Transverse colon (tissue), 4 donors: Measurements from ENCODE around the gene SPATA45.

Experiments
- EP300 ChIP-seq: sonication (generic); formaldehyde crosslinking; IDR thresholded peaks from one replicate; pipeline ENCODE4 v1.6.1; 2017; ENCODE audit warnings: antibody characterized with exemption, low read depth
- POLR2A ChIP-seq: fragments of 450-650 bp; IDR thresholded peaks from one replicate; pipeline ENCODE4 v1.6.1; 2016; ENCODE audit warnings: antibody characterized with exemption, mild to moderate bottlenecking, moderate library complexity
- POLR2AphosphoS5 ChIP-seq, 3 donors: sonication (generic); formaldehyde crosslinking; IDR thresholded peaks; one replicate each; pipeline ENCODE4 v1.6.1; 2016; ENCODE audit warnings: antibody characterized with exemption in 3 of 3
- TF ChIP-seq, protein P1 (sequence below), 5 experiments: fragments of 200-600 bp in 3 of 5; fragments of 450-650 bp in 2 of 5; sonication (generic) in 3 of 5; IDR thresholded peaks; 1 replicate in 2 of 5; 2 replicates in 3 of 5; pipeline ENCODE4 v1.5.1; 2016 to 2017; ENCODE audit warnings: antibody characterized with exemption in 5 of 5, inconsistent platforms in 3 of 5, mild to moderate bottlenecking in 2 of 5, moderate library complexity in 1 of 5

DNA sequence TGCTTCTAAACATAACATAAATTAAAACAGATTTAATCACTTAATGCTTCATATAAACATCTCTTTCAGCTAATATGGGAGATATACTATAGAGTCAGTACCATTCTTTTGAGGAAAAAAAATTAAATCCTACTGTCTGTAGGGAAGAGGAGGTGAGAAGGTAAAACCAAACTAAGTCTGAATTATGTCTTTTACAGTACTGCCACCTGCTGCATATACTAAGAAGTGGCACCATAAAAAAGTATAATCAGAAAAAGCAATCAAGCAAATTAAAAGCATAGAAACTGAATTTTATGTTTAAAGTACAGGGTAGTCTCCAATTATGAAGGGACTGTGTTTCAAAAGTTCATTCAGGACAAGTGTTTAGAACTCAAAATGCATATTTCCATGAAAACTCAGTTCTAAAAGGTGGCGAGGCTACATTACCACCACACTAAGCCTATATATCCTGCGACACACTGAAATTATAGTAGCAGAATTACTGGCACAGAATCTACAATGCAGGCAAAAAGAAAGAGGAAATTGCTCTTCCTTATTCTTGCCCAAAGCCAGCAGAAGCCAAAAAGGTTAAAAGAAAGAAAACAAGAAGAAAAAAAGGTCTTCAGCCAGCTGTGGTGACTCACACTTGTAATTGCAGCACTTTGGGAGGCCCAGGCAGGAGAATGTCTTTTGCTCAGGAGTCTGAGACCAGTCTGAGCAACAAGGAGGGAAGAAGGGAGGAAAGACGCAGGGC is 64.9 kb downstream of the SPATA45 start:
- TF ChIP-seq, protein P1, sequence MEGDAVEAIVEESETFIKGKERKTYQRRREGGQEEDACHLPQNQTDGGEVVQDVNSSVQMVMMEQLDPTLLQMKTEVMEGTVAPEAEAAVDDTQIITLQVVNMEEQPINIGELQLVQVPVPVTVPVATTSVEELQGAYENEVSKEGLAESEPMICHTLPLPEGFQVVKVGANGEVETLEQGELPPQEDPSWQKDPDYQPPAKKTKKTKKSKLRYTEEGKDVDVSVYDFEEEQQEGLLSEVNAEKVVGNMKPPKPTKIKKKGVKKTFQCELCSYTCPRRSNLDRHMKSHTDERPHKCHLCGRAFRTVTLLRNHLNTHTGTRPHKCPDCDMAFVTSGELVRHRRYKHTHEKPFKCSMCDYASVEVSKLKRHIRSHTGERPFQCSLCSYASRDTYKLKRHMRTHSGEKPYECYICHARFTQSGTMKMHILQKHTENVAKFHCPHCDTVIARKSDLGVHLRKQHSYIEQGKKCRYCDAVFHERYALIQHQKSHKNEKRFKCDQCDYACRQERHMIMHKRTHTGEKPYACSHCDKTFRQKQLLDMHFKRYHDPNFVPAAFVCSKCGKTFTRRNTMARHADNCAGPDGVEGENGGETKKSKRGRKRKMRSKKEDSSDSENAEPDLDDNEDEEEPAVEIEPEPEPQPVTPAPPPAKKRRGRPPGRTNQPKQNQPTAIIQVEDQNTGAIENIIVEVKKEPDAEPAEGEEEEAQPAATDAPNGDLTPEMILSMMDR (IDR thresholded peaks at IDR 0.05) = peak; percentile 50 to 66 (median 61)
- TF ChIP-seq EP300 (no peak), POLR2AphosphoS5 (IDR thresholded peaks at IDR 0.05) (no peak), POLR2A (no peak)
